ENCODE data around the gene SLC24A3. TPM values are rescaled to one million over a fixed set of nuclear protein-coding genes. Genes with fewer than 3 reads are reported as not detected.

The SLC24A3 gene
- total RNA-seq, 2 experiments from 2014 or later: not detected

- H3K9me3 ChIP-seq (ENCODE audit: low read length): no peaks in the 10 kb centered on the region
- H3K4me2 ChIP-seq (ENCODE audit: low read length): no peak overlapping the region
- H3K4me1 ChIP-seq (ENCODE audit: insufficient read depth, low read length, poor library complexity, severe bottlenecking): no peaks in the 10 kb centered on the region
- no peaks in the 10 kb centered on the region for H4K20me1 ChIP-seq (ENCODE audit: insufficient read depth, low read length)
- no peaks in the 10 kb centered on the region for H3K79me2 ChIP-seq (ENCODE audit: insufficient read depth, low read depth, low read length)
- DNase-seq (ENCODE audit: low spot score): no peak
- no TSS peak for BruUV-seq (replicated peaks)
- no peaks in the 10 kb centered on the region for H3K36me3 ChIP-seq (ENCODE audit: insufficient read depth, low read length)
- no peak overlapping the region for H2AFZ ChIP-seq (ENCODE audit: low read length)
- intact Hi-C loops (cut with micrococcal nuclease; ENCODE audit: unreplicated experiment): no loop called here
- no peak overlapping the region for H3K27ac ChIP-seq (ENCODE audit: low read depth, low read length, poor library complexity, severe bottlenecking)
- H3K9me2 ChIP-seq (ENCODE audit: insufficient read depth, low read length): no peaks in the 10 kb centered on the region
- CTCF ChIA-PET (ENCODE audit: unreplicated experiment): no interaction called here
- TF ChIP-seq CTCF (conservative IDR thresholded peaks at IDR 0.05; ENCODE audit: low read length): no peak
- no peak for TF ChIP-seq EZH2phosphoT487 (IDR thresholded peaks at IDR 0.05; ENCODE audit: borderline replicate concordance, low read depth, low read length)
- POLR2A ChIA-PET: no interaction called here
- H3K4me3 ChIP-seq (ENCODE audit: low read depth, low read length, poor library complexity, severe bottlenecking): no peak overlapping the region
Observed at GRCh38 chr20:19336631-19337030, 124.2 kb downstream of the SLC24A3 start.

GRCh38 chr20:19338380-19338779 is 125.9 kb downstream of the SLC24A3 start:
- H3K36me3 ChIP-seq (ENCODE audit: insufficient read depth, low read length): no peaks in the 10 kb centered on the region
- DNase-seq (ENCODE audit: low spot score): no peak
- intact Hi-C loops (cut with micrococcal nuclease; ENCODE audit: unreplicated experiment): no loop called here
- no peak overlapping the region for H3K4me2 ChIP-seq (ENCODE audit: low read length)
- no peaks in the 10 kb centered on the region for H3K4me1 ChIP-seq (ENCODE audit: insufficient read depth, low read length, poor library complexity, severe bottlenecking)
- POLR2A ChIA-PET: no interaction called here
- H3K9me3 ChIP-seq (ENCODE audit: low read length): no peaks in the 10 kb centered on the region
- no TSS peak for BruUV-seq (replicated peaks)
- H3K9me2 ChIP-seq (ENCODE audit: insufficient read depth, low read length): no peaks in the 10 kb centered on the region
- H3K79me2 ChIP-seq (ENCODE audit: insufficient read depth, low read depth, low read length): no peaks in the 10 kb centered on the region
- CTCF ChIA-PET (ENCODE audit: unreplicated experiment): no interaction called here
- no peak overlapping the region for H3K27ac ChIP-seq (ENCODE audit: low read depth, low read length, poor library complexity, severe bottlenecking)
- H4K20me1 ChIP-seq (ENCODE audit: insufficient read depth, low read length): no peaks in the 10 kb centered on the region
- TF ChIP-seq EZH2phosphoT487 (IDR thresholded peaks at IDR 0.05; ENCODE audit: borderline replicate concordance, low read depth, low read length) (no peak), CTCF (conservative IDR thresholded peaks at IDR 0.05; ENCODE audit: low read length) (no peak)
- no peak overlapping the region for H3K4me3 ChIP-seq (ENCODE audit: low read depth, low read length, poor library complexity, severe bottlenecking)
- H2AFZ ChIP-seq (ENCODE audit: low read length): no peak overlapping the region

- no peak overlapping the region for H3K4me3 ChIP-seq (ENCODE audit: low read depth, low read length, poor library complexity, severe bottlenecking)
- H3K9me3 ChIP-seq (ENCODE audit: low read length): no peaks in the 10 kb centered on the region
- intact Hi-C loops (cut with micrococcal nuclease; ENCODE audit: unreplicated experiment): no loop called here
- H3K4me1 ChIP-seq (ENCODE audit: insufficient read depth, low read length, poor library complexity, severe bottlenecking): no peaks in the 10 kb centered on the region
- no peaks in the 10 kb centered on the region for H3K36me3 ChIP-seq (ENCODE audit: insufficient read depth, low read length)
- H3K9me2 ChIP-seq (ENCODE audit: insufficient read depth, low read length): no peaks in the 10 kb centered on the region
- H3K79me2 ChIP-seq (ENCODE audit: insufficient read depth, low read depth, low read length): no peaks in the 10 kb centered on the region
- H2AFZ ChIP-seq (ENCODE audit: low read length): no peak overlapping the region
- BruUV-seq (replicated peaks): no TSS peak
- no peak overlapping the region for H3K27ac ChIP-seq (ENCODE audit: low read depth, low read length, poor library complexity, severe bottlenecking)
- DNase-seq (ENCODE audit: low spot score): no peak
- CTCF ChIA-PET (ENCODE audit: unreplicated experiment): no interaction called here
- H4K20me1 ChIP-seq (ENCODE audit: insufficient read depth, low read length): no peaks in the 10 kb centered on the region
- POLR2A ChIA-PET: no interaction called here
- TF ChIP-seq EZH2phosphoT487 (IDR thresholded peaks at IDR 0.05; ENCODE audit: borderline replicate concordance, low read depth, low read length) (no peak), CTCF (conservative IDR thresholded peaks at IDR 0.05; ENCODE audit: low read length) (no peak)
- no peak overlapping the region for H3K4me2 ChIP-seq (ENCODE audit: low read length)
Observed at GRCh38 chr20:19338960-19339359, 126.5 kb downstream of the SLC24A3 start.

Data from OCI-LY7 (cell line).